ENCODE results near the gene LSM10.

LSM10 gene

GRCh38 chr1:36446271-36446670 is 48.6 kb upstream of the LSM10 start:
- no peak overlapping the region for H2AFZ ChIP-seq (ENCODE audit: low read length)
- no peak overlapping the region for H3K4me2 ChIP-seq (ENCODE audit: low read depth, low read length, poor library complexity, severe bottlenecking)
- no peaks in the 10 kb centered on the region for H4K20me1 ChIP-seq (ENCODE audit: insufficient read depth, low read length, poor library complexity, severe bottlenecking)
- no peaks in the 10 kb centered on the region for H3F3A ChIP-seq (ENCODE audit: low read depth)
- no peaks in the 10 kb centered on the region for H3K36me3 ChIP-seq (ENCODE audit: insufficient read depth, low read length)
- no peaks in the 10 kb centered on the region for H3K27me3 ChIP-seq (ENCODE audit: insufficient read depth, low read length, poor library complexity, severe bottlenecking)
- H3K9me3 ChIP-seq (ENCODE audit: insufficient read depth, low read depth, low read length), result no peaks in the 10 kb centered on the region
- no peaks in the 10 kb centered on the region for H3K79me2 ChIP-seq (ENCODE audit: insufficient read depth, low read length)
- H3K9ac ChIP-seq (ENCODE audit: low read depth, low read length, poor library complexity, severe bottlenecking), result no peak overlapping the region
- H3K9me2 ChIP-seq (replicated peaks; ENCODE audit: low read depth, low read length), result no peaks in the 10 kb centered on the region
- no peak overlapping the region for H3K4me3 ChIP-seq (ENCODE audit: low read length, poor library complexity, severe bottlenecking)
- TF ChIP-seq EZH2phosphoT487 (IDR thresholded peaks at IDR 0.05; ENCODE audit: borderline replicate concordance), result no peak
- peak; percentile 74 for TF ChIP-seq CTCF (conservative IDR thresholded peaks at IDR 0.05; ENCODE audit: low read length)
- peaks cover 9% of the 10 kb centered on the region for H3K4me1 ChIP-seq (ENCODE audit: insufficient read depth, low read length, poor library complexity, severe bottlenecking)

- Histone ChIP-seq H2AFZ (ENCODE audit: low read length) (no peak overlapping the region), H3K4me2 (ENCODE audit: low read depth, low read length, poor library complexity, severe bottlenecking) (no peak overlapping the region), H3K9me3 (ENCODE audit: insufficient read depth, low read depth, low read length) (no peaks in the 10 kb centered on the region), H3F3A (ENCODE audit: low read depth) (no peaks in the 10 kb centered on the region), H4K20me1 (ENCODE audit: insufficient read depth, low read length, poor library complexity, severe bottlenecking) (no peaks in the 10 kb centered on the region), H3K4me3 (ENCODE audit: low read length, poor library complexity, severe bottlenecking) (no peak overlapping the region), H3K9ac (ENCODE audit: low read depth, low read length, poor library complexity, severe bottlenecking) (no peak overlapping the region), H3K27me3 (ENCODE audit: insufficient read depth, low read length, poor library complexity, severe bottlenecking) (no peaks in the 10 kb centered on the region), H3K36me3 (ENCODE audit: insufficient read depth, low read length) (no peaks in the 10 kb centered on the region), H3K4me1 (ENCODE audit: insufficient read depth, low read length, poor library complexity, severe bottlenecking) (peaks cover 6% of the 10 kb centered on the region), H3K79me2 (ENCODE audit: insufficient read depth, low read length) (no peaks in the 10 kb centered on the region), H3K9me2 (replicated peaks; ENCODE audit: low read depth, low read length) (no peaks in the 10 kb centered on the region)
- no peak for TF ChIP-seq CTCF (conservative IDR thresholded peaks at IDR 0.05; ENCODE audit: low read length)
- TF ChIP-seq EZH2phosphoT487 (IDR thresholded peaks at IDR 0.05; ENCODE audit: borderline replicate concordance), result no peak
These were observed 45.6 kb upstream of the LSM10 start for GRCh38 chr1:36443297-36443696.

- no peak overlapping the region for H3K9ac ChIP-seq (ENCODE audit: low read depth, low read length, poor library complexity, severe bottlenecking)
- H3K9me3 ChIP-seq (ENCODE audit: insufficient read depth, low read depth, low read length), result no peaks in the 10 kb centered on the region
- H3K79me2 ChIP-seq (ENCODE audit: insufficient read depth, low read length), result no peaks in the 10 kb centered on the region
- H3K9me2 ChIP-seq (replicated peaks; ENCODE audit: low read depth, low read length), result no peaks in the 10 kb centered on the region
- H3K27me3 ChIP-seq (ENCODE audit: insufficient read depth, low read length, poor library complexity, severe bottlenecking), result no peaks in the 10 kb centered on the region
- no peaks in the 10 kb centered on the region for H3K36me3 ChIP-seq (ENCODE audit: insufficient read depth, low read length)
- no peak overlapping the region for H3K4me2 ChIP-seq (ENCODE audit: low read depth, low read length, poor library complexity, severe bottlenecking)
- H3K4me1 ChIP-seq (ENCODE audit: insufficient read depth, low read length, poor library complexity, severe bottlenecking), result peaks cover 6% of the 10 kb centered on the region
- H4K20me1 ChIP-seq (ENCODE audit: insufficient read depth, low read length, poor library complexity, severe bottlenecking), result no peaks in the 10 kb centered on the region
- no peak for TF ChIP-seq EZH2phosphoT487 (IDR thresholded peaks at IDR 0.05; ENCODE audit: borderline replicate concordance)
- TF ChIP-seq CTCF (conservative IDR thresholded peaks at IDR 0.05; ENCODE audit: low read length), result no peak
- no peak overlapping the region for H3K4me3 ChIP-seq (ENCODE audit: low read length, poor library complexity, severe bottlenecking)
- H2AFZ ChIP-seq (ENCODE audit: low read length), result no peak overlapping the region
- no peaks in the 10 kb centered on the region for H3F3A ChIP-seq (ENCODE audit: low read depth)
These were observed 44.6 kb upstream of the LSM10 start for GRCh38 chr1:36442337-36442736.

Measured in Loucy (cell line).